Measurements from ENCODE around the gene AGBL3.

- TF ChIP-seq EZH2 (optimal IDR thresholded peaks at IDR 0.05; ENCODE audit: low read depth, low read length) = no peak
- TF ChIP-seq, protein P1, sequence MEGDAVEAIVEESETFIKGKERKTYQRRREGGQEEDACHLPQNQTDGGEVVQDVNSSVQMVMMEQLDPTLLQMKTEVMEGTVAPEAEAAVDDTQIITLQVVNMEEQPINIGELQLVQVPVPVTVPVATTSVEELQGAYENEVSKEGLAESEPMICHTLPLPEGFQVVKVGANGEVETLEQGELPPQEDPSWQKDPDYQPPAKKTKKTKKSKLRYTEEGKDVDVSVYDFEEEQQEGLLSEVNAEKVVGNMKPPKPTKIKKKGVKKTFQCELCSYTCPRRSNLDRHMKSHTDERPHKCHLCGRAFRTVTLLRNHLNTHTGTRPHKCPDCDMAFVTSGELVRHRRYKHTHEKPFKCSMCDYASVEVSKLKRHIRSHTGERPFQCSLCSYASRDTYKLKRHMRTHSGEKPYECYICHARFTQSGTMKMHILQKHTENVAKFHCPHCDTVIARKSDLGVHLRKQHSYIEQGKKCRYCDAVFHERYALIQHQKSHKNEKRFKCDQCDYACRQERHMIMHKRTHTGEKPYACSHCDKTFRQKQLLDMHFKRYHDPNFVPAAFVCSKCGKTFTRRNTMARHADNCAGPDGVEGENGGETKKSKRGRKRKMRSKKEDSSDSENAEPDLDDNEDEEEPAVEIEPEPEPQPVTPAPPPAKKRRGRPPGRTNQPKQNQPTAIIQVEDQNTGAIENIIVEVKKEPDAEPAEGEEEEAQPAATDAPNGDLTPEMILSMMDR (IDR thresholded peaks at IDR 0.05; ENCODE audit: low read length) = no peak
- no peak for TF ChIP-seq EZH2phosphoT487 (IDR thresholded peaks at IDR 0.05; ENCODE audit: low read length)
These were observed 183.6 kb downstream of the AGBL3 start for GRCh38 chr7:135169964-135170273.

All from MM.1S (cell line).